IPS-18a (cell line): ENCODE measurements around the gene PDXK.

ENCODE experiments used
- H3K27ac ChIP-seq: one replicate; pipeline ENCODE4 v1.5.1; 2013; ENCODE audit warnings: low read length
- H3K27me3 ChIP-seq: one replicate; pipeline ENCODE4 v1.6.1; 2013; ENCODE audit warnings: mild to moderate bottlenecking, low read length; ENCODE audit not compliant: control insufficient read depth, insufficient read depth
- H3K36me3 ChIP-seq: one replicate; pipeline ENCODE4 v1.6.1; 2013; ENCODE audit warnings: low read depth, low read length; ENCODE audit not compliant: control insufficient read depth
- H3K4me1 ChIP-seq: one replicate; pipeline ENCODE4 v1.6.1; 2013; ENCODE audit warnings: low read depth, low read length; ENCODE audit not compliant: control insufficient read depth
- H3K4me3 ChIP-seq: one replicate; pipeline ENCODE4 v1.5.1; 2013; ENCODE audit warnings: low read length
- H3K9ac ChIP-seq: one replicate; pipeline ENCODE4 v1.6.1; 2013; ENCODE audit warnings: mild to moderate bottlenecking, low read length, moderate library complexity
- H3K9me3 ChIP-seq: one replicate; pipeline ENCODE4 v1.6.1; 2013; ENCODE audit warnings: low read depth, low read length; ENCODE audit not compliant: control insufficient read depth

The PDXK gene

GRCh38 chr21:43786807-43787440 lies 68.0 kb downstream of the PDXK start:
- Histone ChIP-seq H3K4me3 (no peak overlapping the region), H3K27me3 (no peaks in the 10 kb centered on the region), H3K9me3 (no peaks in the 10 kb centered on the region), H3K9ac (no peak overlapping the region), H3K27ac (no peak overlapping the region), H3K36me3 (peaks cover 4% of the 10 kb centered on the region), H3K4me1 (no peaks in the 10 kb centered on the region)

- peak within 1 kb of the TSS; percentile 87 for H3K4me3 ChIP-seq
- peak within 1 kb of the TSS; percentile 89 for H3K9ac ChIP-seq
- peaks cover 30% of the 10 kb centered on the region for H3K36me3 ChIP-seq
- H3K27me3 ChIP-seq = no peaks in the 10 kb centered on the region
- no peak within 1 kb of the TSS for H3K27ac ChIP-seq
- no peaks in the 10 kb centered on the region for H3K9me3 ChIP-seq
- no peaks in the 10 kb centered on the region for H3K4me1 ChIP-seq
These were observed 70.5 kb downstream of the PDXK start, which contains the start of gene RRP1 for GRCh38 chr21:43789276-43790009. TSS of gene RRP1 (plus strand) at chr21:43789577. CDS start at chr21:43789630, 53 bp downstream.

GRCh38 chr21:43790010-43790524 lies 71.1 kb downstream of the PDXK start:
- Histone ChIP-seq H3K9ac (peak overlapping the region; percentile 89), H3K27ac (no peak overlapping the region), H3K4me3 (peak overlapping the region; percentile 87), H3K36me3 (peaks cover 36% of the 10 kb centered on the region), H3K4me1 (no peaks in the 10 kb centered on the region), H3K9me3 (no peaks in the 10 kb centered on the region), H3K27me3 (no peaks in the 10 kb centered on the region)

- H3K36me3 ChIP-seq = peaks cover 59% of the 10 kb centered on the region
- H3K9me3 ChIP-seq = no peaks in the 10 kb centered on the region
- H3K9ac ChIP-seq = no peak overlapping the region
- no peak overlapping the region for H3K4me3 ChIP-seq
- H3K27me3 ChIP-seq = no peaks in the 10 kb centered on the region
- H3K27ac ChIP-seq = no peak overlapping the region
- H3K4me1 ChIP-seq = no peaks in the 10 kb centered on the region
These were observed 73.5 kb downstream of the PDXK start for GRCh38 chr21:43792406-43792805.

- Histone ChIP-seq H3K9me3 (no peaks in the 10 kb centered on the region), H3K27me3 (no peaks in the 10 kb centered on the region), H3K27ac (no peak overlapping the region), H3K4me1 (no peaks in the 10 kb centered on the region), H3K36me3 (peaks cover 68% of the 10 kb centered on the region), H3K4me3 (no peak overlapping the region), H3K9ac (no peak overlapping the region)
These were observed 74.3 kb downstream of the PDXK start for GRCh38 chr21:43793243-43793642.

GRCh38 chr21:43794311-43794710 lies 75.4 kb downstream of the PDXK start:
- Histone ChIP-seq H3K27ac (no peak overlapping the region), H3K27me3 (no peaks in the 10 kb centered on the region), H3K9me3 (no peaks in the 10 kb centered on the region), H3K4me1 (no peaks in the 10 kb centered on the region), H3K36me3 (peaks cover 78% of the 10 kb centered on the region), H3K4me3 (no peak overlapping the region), H3K9ac (no peak overlapping the region)

- H3K4me1 ChIP-seq = no peaks in the 10 kb centered on the region
- no peak overlapping the region for H3K27ac ChIP-seq
- no peaks in the 10 kb centered on the region for H3K27me3 ChIP-seq
- no peak overlapping the region for H3K9ac ChIP-seq
- H3K9me3 ChIP-seq = no peaks in the 10 kb centered on the region
- no peak overlapping the region for H3K4me3 ChIP-seq
- H3K36me3 ChIP-seq = peaks cover 82% of the 10 kb centered on the region
These were observed 75.9 kb downstream of the PDXK start for GRCh38 chr21:43794857-43795256.

- Histone ChIP-seq H3K4me3 (no peak overlapping the region), H3K4me1 (no peaks in the 10 kb centered on the region), H3K9me3 (no peaks in the 10 kb centered on the region), H3K27ac (no peak overlapping the region), H3K36me3 (peaks cover 93% of the 10 kb centered on the region), H3K27me3 (no peaks in the 10 kb centered on the region), H3K9ac (no peak overlapping the region)
These were observed 78.5 kb downstream of the PDXK start for GRCh38 chr21:43797415-43797814.

- Histone ChIP-seq H3K27ac (no peak overlapping the region), H3K36me3 (peaks cover 93% of the 10 kb centered on the region), H3K9ac (no peak overlapping the region)
These were observed 79.2 kb downstream of the PDXK start for GRCh38 chr21:43797925-43798715.

GRCh38 chr21:43799301-43799840 lies 80.4 kb downstream of the PDXK start:
- Histone ChIP-seq H3K9me3 (no peaks in the 10 kb centered on the region), H3K36me3 (peaks cover 82% of the 10 kb centered on the region), H3K9ac (no peak overlapping the region)

More at GRCh38 chr21:43797925-43798715, 79.2 kb downstream of the PDXK start:
- no peak overlapping the region for H3K4me3 ChIP-seq
- H3K4me1 ChIP-seq = no peaks in the 10 kb centered on the region
- no peaks in the 10 kb centered on the region for H3K27me3 ChIP-seq
- H3K9me3 ChIP-seq = no peaks in the 10 kb centered on the region

GRCh38 chr21:43800124-43800523 lies 81.2 kb downstream of the PDXK start:
- Histone ChIP-seq H3K9ac (no peak overlapping the region), H3K4me3 (no peak overlapping the region), H3K9me3 (no peaks in the 10 kb centered on the region), H3K27ac (no peak overlapping the region), H3K27me3 (no peaks in the 10 kb centered on the region), H3K4me1 (no peaks in the 10 kb centered on the region), H3K36me3 (peaks cover 74% of the 10 kb centered on the region)

More at GRCh38 chr21:43799301-43799840, 80.4 kb downstream of the PDXK start:
- Histone ChIP-seq H3K27ac (no peak overlapping the region), H3K4me1 (no peaks in the 10 kb centered on the region), H3K27me3 (no peaks in the 10 kb centered on the region), H3K4me3 (no peak overlapping the region)
